GM23248 (cell line): ENCODE results near the gene PPP6R1. TPM values are rescaled to one million over a fixed set of nuclear protein-coding genes. Genes with fewer than 3 reads are reported as not detected.
A peak's percentile ranks its signal among the peaks of the same experiment; 100 is the strongest.

Experiments used
- DNase-seq: peaks from one replicate; pipeline ENCODE4 v3.0.0-alpha.2; 2015
- H2AFZ ChIP-seq: fragments of 200-600 bp; sonication (generic); 2 replicates; pipeline ENCODE4 v1.6.1; 2016; ENCODE audit warnings: antibody characterized with exemption
- H3F3A ChIP-seq: fragments of 200-600 bp; sonication (generic); 2 replicates; pipeline ENCODE4 v1.6.1; 2016; ENCODE audit warnings: mild to moderate bottlenecking, antibody characterized with exemption, mixed run types; ENCODE audit not compliant: insufficient read depth
- H3K27ac ChIP-seq: fragments of 200-600 bp; sonication (generic); 2 replicates; pipeline ENCODE4 v1.5.1; 2016; ENCODE audit warnings: mild to moderate bottlenecking
- H3K27me3 ChIP-seq: fragments of 200-600 bp; sonication (generic); replicated peaks from 2 replicates; pipeline ENCODE4 v1.6.1; 2016; ENCODE audit warnings: mild to moderate bottlenecking; ENCODE audit not compliant: insufficient read depth
- H3K36me3 ChIP-seq: fragments of 200-600 bp; sonication (generic); 2 replicates; pipeline ENCODE4 v1.6.1; 2016; ENCODE audit warnings: low read depth, mild to moderate bottlenecking
- H3K4me1 ChIP-seq: fragments of 200-600 bp; sonication (generic); 2 replicates; pipeline ENCODE4 v1.6.1; 2016; ENCODE audit warnings: mild to moderate bottlenecking; ENCODE audit not compliant: insufficient read depth
- H3K4me2 ChIP-seq: fragments of 200-600 bp; sonication (generic); one replicate; pipeline ENCODE4 v1.6.1; 2016; ENCODE audit warnings: mild to moderate bottlenecking; ENCODE audit not compliant: unreplicated experiment
- H3K4me3 ChIP-seq: fragments of 200-600 bp; sonication (generic); 2 replicates; pipeline ENCODE4 v1.5.1; 2016; ENCODE audit warnings: mild to moderate bottlenecking
- H3K79me2 ChIP-seq: fragments of 200-600 bp; sonication (generic); 2 replicates; pipeline ENCODE4 v1.6.1; 2016; ENCODE audit warnings: mild to moderate bottlenecking; ENCODE audit not compliant: insufficient read depth
- H3K9ac ChIP-seq: fragments of 200-600 bp; sonication (generic); 2 replicates; pipeline ENCODE4 v1.6.1; 2016; ENCODE audit warnings: mild to moderate bottlenecking
- H3K9me2 ChIP-seq: fragments of 200-600 bp; sonication (generic); 2 replicates; pipeline ENCODE4 v1.6.1; 2016; ENCODE audit warnings: mixed run types, mild to moderate bottlenecking, moderate library complexity; ENCODE audit not compliant: insufficient read depth
- H3K9me3 ChIP-seq: fragments of 200-600 bp; sonication (generic); one replicate; pipeline ENCODE4 v1.6.1; 2017; ENCODE audit warnings: low read depth
- H4K20me1 ChIP-seq: fragments of 200-600 bp; sonication (generic); 2 replicates; pipeline ENCODE4 v1.6.0; 2016; ENCODE audit not compliant: insufficient read depth
- EZH2 ChIP-seq: fragments of 200-600 bp; sonication (generic); IDR thresholded peaks from 2 replicates; pipeline ENCODE4 v1.6.1; 2018; ENCODE audit warnings: antibody characterized with exemption, mild to moderate bottlenecking; ENCODE audit not compliant: insufficient read depth, poor library complexity, severe bottlenecking
- EZH2phosphoT487 ChIP-seq: fragments of 200-600 bp; sonication (generic); IDR thresholded peaks from 2 replicates; pipeline ENCODE4 v1.6.1; 2018; ENCODE audit warnings: antibody characterized with exemption, moderate library complexity, mild to moderate bottlenecking, low read depth; ENCODE audit not compliant: insufficient read depth
- WGBS, 2 experiments: methylation state at CpG; one replicate each; pipeline ENCODE4 v1.1.6; 2015 to 2017; ENCODE audit warnings: low lambda C conversion rate in 2 of 2, low coverage in 1 of 2; ENCODE audit errors: missing lambda C conversion rate in 2 of 2; 5-methylcytosine and 5-hydroxymethylcytosine counted together
- in situ Hi-C: fragments of 300-500 bp; cut with MboI; formaldehyde crosslinking; loops from 2 replicates; pipeline ENCODE4 v1.15.0; 2020
- polyA plus RNA-seq: library from polyadenylated mRNA; unstranded; fragments of >200 nt; fragmentation: Nextera tagmentation; extraction: Ambion mirVana; gene quantifications from 2 replicates; pipeline ENCODE4 v1.2.1, GENCODE V29; 2016
- total RNA-seq: library from RNA; depleted of rRNA; stranded (reverse); fragments of >200 nt; shearing (Covaris generic); gene quantifications from 2 replicates; pipeline ENCODE4 v1.2.3, GENCODE V29; 2014

The PPP6R1 gene
- total and polyA plus RNA-seq, 2 experiments from 2014 or later: 9.7 to 36.9 TPM

- Histone ChIP-seq H3K9me3 (no peaks in the 10 kb centered on the region), H3K27me3 (no peaks in the 10 kb centered on the region), H3K4me1 (no peaks in the 10 kb centered on the region), H3K4me3 (no peak overlapping the region), H3K27ac (no peak overlapping the region), H3K9ac (no peak overlapping the region), H3K9me2 (no peaks in the 10 kb centered on the region), H3K36me3 (no peaks in the 10 kb centered on the region), H3F3A (no peaks in the 10 kb centered on the region), H3K4me2 (no peak overlapping the region), H2AFZ (no peak overlapping the region), H4K20me1 (no peaks in the 10 kb centered on the region), H3K79me2 (no peaks in the 10 kb centered on the region)
- DNase-seq: peak; percentile 37
- TF ChIP-seq EZH2phosphoT487 (no peak), EZH2 (no peak)
- in situ Hi-C loops: no loop called here
- WGBS, 2 experiments: 89 to 92% methylated on average over 9 of the region's 9 CpGs
Measured at GRCh38 chr19:55289117-55289796, 30.4 kb upstream of the PPP6R1 start.

GRCh38 chr19:55287361-55288079, 28.7 kb upstream of the PPP6R1 start:
- no peak overlapping the region for H3K27ac ChIP-seq
- H4K20me1 ChIP-seq: no peaks in the 10 kb centered on the region
- no peak overlapping the region for H3K4me3 ChIP-seq
- no peaks in the 10 kb centered on the region for H3K9me3 ChIP-seq
- TF ChIP-seq EZH2: no peak
- TF ChIP-seq EZH2phosphoT487: no peak
- H3K36me3 ChIP-seq: no peaks in the 10 kb centered on the region
- H3K4me2 ChIP-seq: no peak overlapping the region
- no peaks in the 10 kb centered on the region for H3K27me3 ChIP-seq
- DNase-seq: no peak
- H3K79me2 ChIP-seq: no peaks in the 10 kb centered on the region
- H3K9ac ChIP-seq: no peak overlapping the region
- 85 to 89% methylated on average over 16 to 21 of the region's 21 CpGs for WGBS, 2 experiments
- no peak overlapping the region for H2AFZ ChIP-seq
- no peaks in the 10 kb centered on the region for H3K4me1 ChIP-seq
- in situ Hi-C loops: no loop called here
- H3F3A ChIP-seq: no peaks in the 10 kb centered on the region
- no peaks in the 10 kb centered on the region for H3K9me2 ChIP-seq

- H2AFZ ChIP-seq: peak overlapping the region; percentile 22; the same call in 1 of the 2 replicates
- no peaks in the 10 kb centered on the region for H3K79me2 ChIP-seq
- TF ChIP-seq EZH2 (no peak), EZH2phosphoT487 (no peak)
- H3K27me3 ChIP-seq: no peaks in the 10 kb centered on the region
- no peaks in the 10 kb centered on the region for H3K36me3 ChIP-seq
- 27 to 40% methylated on average over 16 to 17 of the region's 18 CpGs for WGBS, 2 experiments
- H3K4me2 ChIP-seq: peak overlapping the region; percentile 40
- peak overlapping the region; percentile 68 for H3K4me3 ChIP-seq
- DNase-seq: peak; percentile 36
- H3K4me1 ChIP-seq: no peaks in the 10 kb centered on the region
- H3F3A ChIP-seq: peaks cover 6% of the 10 kb centered on the region; the same call in 1 of the 2 replicates
- in situ Hi-C loops: no loop called here
- H3K27ac ChIP-seq: no peak overlapping the region
- no peaks in the 10 kb centered on the region for H3K9me2 ChIP-seq
- H3K9me3 ChIP-seq: no peaks in the 10 kb centered on the region
- no peaks in the 10 kb centered on the region for H4K20me1 ChIP-seq
- peak overlapping the region; percentile 74 for H3K9ac ChIP-seq
Measured at GRCh38 chr19:55285229-55285890, 26.5 kb upstream of the PPP6R1 start.

- H3K9ac ChIP-seq: peak overlapping the region; percentile 74
- peak overlapping the region; percentile 40 for H3K4me2 ChIP-seq
- no peaks in the 10 kb centered on the region for H4K20me1 ChIP-seq
- DNase-seq: no peak
- peaks cover 3% of the 10 kb centered on the region; the same call in 1 of the 2 replicates for H3K79me2 ChIP-seq
- H3K9me2 ChIP-seq: no peaks in the 10 kb centered on the region
- no peaks in the 10 kb centered on the region for H3K36me3 ChIP-seq
- TF ChIP-seq EZH2phosphoT487: no peak
- no peak for TF ChIP-seq EZH2
- H3K4me1 ChIP-seq: no peaks in the 10 kb centered on the region
- H3K9me3 ChIP-seq: no peaks in the 10 kb centered on the region
- 0 to 6% methylated on average over 1 to 16 of the region's 16 CpGs for WGBS, 2 experiments
- peaks cover 6% of the 10 kb centered on the region; the same call in 1 of the 2 replicates for H3F3A ChIP-seq
- peak overlapping the region; percentile 68 for H3K4me3 ChIP-seq
- no peaks in the 10 kb centered on the region for H3K27me3 ChIP-seq
- no peak overlapping the region for H2AFZ ChIP-seq
- no peak overlapping the region for H3K27ac ChIP-seq
- in situ Hi-C loops: no loop called here
Measured at GRCh38 chr19:55284405-55285058, 25.7 kb upstream of the PPP6R1 start.
